GM20000 (cell line): ENCODE results near the gene MSMB.
"Not testable (repeated sequence)": the region's sequence is repeated elsewhere in the genome, so short reads cannot be mapped to it uniquely, and the experiment has no call there.

Source experiments
- DNase-seq: peaks from one replicate; pipeline ENCODE4 v3.0.0; 2012; ENCODE audit warnings: low spot score
- TF ChIP-seq, protein P1 (sequence below): IDR thresholded peaks from 2 replicates; pipeline ENCODE4 v1.5.1; 2012; ENCODE audit warnings: mild to moderate bottlenecking, control low read depth; ENCODE audit errors: extremely low read depth, missing control alignments

The MSMB gene

GRCh38 chr10:45997994-45998763 lies 47.9 kb downstream of the MSMB start:
- no peak for DNase-seq
- TF ChIP-seq, protein P1, sequence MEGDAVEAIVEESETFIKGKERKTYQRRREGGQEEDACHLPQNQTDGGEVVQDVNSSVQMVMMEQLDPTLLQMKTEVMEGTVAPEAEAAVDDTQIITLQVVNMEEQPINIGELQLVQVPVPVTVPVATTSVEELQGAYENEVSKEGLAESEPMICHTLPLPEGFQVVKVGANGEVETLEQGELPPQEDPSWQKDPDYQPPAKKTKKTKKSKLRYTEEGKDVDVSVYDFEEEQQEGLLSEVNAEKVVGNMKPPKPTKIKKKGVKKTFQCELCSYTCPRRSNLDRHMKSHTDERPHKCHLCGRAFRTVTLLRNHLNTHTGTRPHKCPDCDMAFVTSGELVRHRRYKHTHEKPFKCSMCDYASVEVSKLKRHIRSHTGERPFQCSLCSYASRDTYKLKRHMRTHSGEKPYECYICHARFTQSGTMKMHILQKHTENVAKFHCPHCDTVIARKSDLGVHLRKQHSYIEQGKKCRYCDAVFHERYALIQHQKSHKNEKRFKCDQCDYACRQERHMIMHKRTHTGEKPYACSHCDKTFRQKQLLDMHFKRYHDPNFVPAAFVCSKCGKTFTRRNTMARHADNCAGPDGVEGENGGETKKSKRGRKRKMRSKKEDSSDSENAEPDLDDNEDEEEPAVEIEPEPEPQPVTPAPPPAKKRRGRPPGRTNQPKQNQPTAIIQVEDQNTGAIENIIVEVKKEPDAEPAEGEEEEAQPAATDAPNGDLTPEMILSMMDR: no peak

- DNase-seq: no peak
- TF ChIP-seq, protein P1: no peak
Observed at GRCh38 chr10:45997557-45997956, 48.5 kb downstream of the MSMB start.

DNA sequence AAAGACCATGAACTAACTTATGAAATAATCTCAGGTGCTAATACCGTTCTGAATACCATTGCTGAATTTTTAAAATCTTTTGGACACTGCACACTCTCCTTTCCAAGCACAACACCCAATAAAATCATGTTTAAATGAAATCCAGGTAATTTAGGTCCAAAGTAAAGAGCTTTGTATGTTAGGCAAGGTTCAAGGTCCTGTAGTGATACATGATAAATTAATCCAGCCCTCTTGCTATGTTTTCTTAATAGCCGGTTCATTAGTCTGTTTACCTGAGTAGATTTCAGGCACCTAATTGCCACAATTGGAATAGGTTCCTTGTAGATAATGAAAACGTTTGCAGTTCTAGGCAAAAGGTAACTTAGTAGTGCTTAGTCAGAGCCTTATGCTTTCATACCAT lies 60.5 kb downstream of the MSMB start:
- DNase-seq: not testable (repeated sequence)

DNA sequence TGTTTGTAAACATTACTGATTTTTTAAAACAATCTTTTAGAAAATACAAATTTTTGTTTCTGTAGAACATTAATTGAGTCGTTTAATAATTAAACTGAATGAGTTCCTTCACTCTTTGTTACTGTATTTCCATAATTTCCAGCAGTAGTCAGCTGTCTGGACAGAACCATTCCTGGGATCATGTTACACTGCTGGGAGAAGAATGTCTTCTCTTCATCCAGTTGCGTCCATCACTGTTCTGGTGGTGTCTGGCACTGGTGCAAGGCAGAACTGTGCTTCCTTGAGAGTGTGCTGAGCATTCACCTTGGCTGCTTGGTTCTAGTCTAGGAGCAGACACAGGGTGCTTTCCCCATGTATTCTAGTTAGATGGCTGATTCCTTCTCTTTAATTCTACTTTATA lies 61.6 kb downstream of the MSMB start:
- not testable (repeated sequence) for DNase-seq

- not testable (repeated sequence) for DNase-seq
Observed at GRCh38 chr10:45983538-45984186, 62.4 kb downstream of the MSMB start.
